HS-27A (cell line): Measurements from ENCODE around the gene PKD1.
"Not testable (repeated sequence)": the region's sequence is repeated elsewhere in the genome, so short reads cannot be mapped to it uniquely, and the experiment has no call there.

ENCODE experiments used
- DNase-seq: peaks from one replicate; pipeline ENCODE4 v3.0.0-alpha.2; 2012; ENCODE audit warnings: low read depth, missing footprints

The PKD1 gene

GRCh38 chr16:2123706-2124376, 11.9 kb downstream of the PKD1 start:
- DNase-seq: not testable (repeated sequence)

GRCh38 chr16:2122934-2123683, 12.6 kb downstream of the PKD1 start:
- not testable (repeated sequence) for DNase-seq

- DNase-seq: no peak
Observed at GRCh38 chr16:2122429-2122828, 13.3 kb downstream of the PKD1 start.

GRCh38 chr16:2121853-2122252, 13.8 kb downstream of the PKD1 start:
- DNase-seq: no peak

- DNase-seq: not testable (repeated sequence)
Observed at GRCh38 chr16:2121325-2121724, 14.4 kb downstream of the PKD1 start.

GRCh38 chr16:2117960-2118722, 17.6 kb downstream of the PKD1 start:
- not testable (repeated sequence) for DNase-seq

- DNase-seq: not testable (repeated sequence)
Observed at GRCh38 chr16:2117341-2117740, 18.4 kb downstream of the PKD1 start.

- not testable (repeated sequence) for DNase-seq
Observed at GRCh38 chr16:2116428-2116827, 19.3 kb downstream of the PKD1 start.

GRCh38 chr16:2115591-2115973, 20.1 kb downstream of the PKD1 start:
- DNase-seq: no peak

- not testable (repeated sequence) for DNase-seq
Observed at GRCh38 chr16:2114885-2115590, 20.7 kb downstream of the PKD1 start.

- not testable (repeated sequence) for DNase-seq
Observed at GRCh38 chr16:2114225-2114624, 21.5 kb downstream of the PKD1 start.

GRCh38 chr16:2112539-2113106, 23.1 kb downstream of the PKD1 start:
- DNase-seq: not testable (repeated sequence)

GRCh38 chr16:2111412-2112335, 24.0 kb downstream of the PKD1 start:
- not testable (repeated sequence) for DNase-seq

GRCh38 chr16:2111009-2111353, 24.7 kb downstream of the PKD1 start:
- DNase-seq: not testable (repeated sequence)

- DNase-seq: not testable (repeated sequence)
Observed at GRCh38 chr16:2110332-2111008, 25.2 kb downstream of the PKD1 start.

- not testable (repeated sequence) for DNase-seq
Observed at GRCh38 chr16:2109872-2110271, 25.8 kb downstream of the PKD1 start.

GRCh38 chr16:2109271-2109580, 26.5 kb downstream of the PKD1 start:
- not testable (repeated sequence) for DNase-seq

GRCh38 chr16:2108446-2109270, 27.0 kb downstream of the PKD1 start:
- DNase-seq: not testable (repeated sequence)

- not testable (repeated sequence) for DNase-seq
Observed at GRCh38 chr16:2107791-2108125, 27.9 kb downstream of the PKD1 start.
